Stimulated activated CD4-positive, alpha-beta T cell treated with anti-CD3 and anti-CD28 coated beads, Interleukin-15, amount 100 ng/mL, for 1 hour (primary cell): ENCODE data around the gene PTPRD.

ENCODE experiments used
- DNase-seq, 2 donors: peaks; one replicate each; pipeline ENCODE4 v3.0.0-alpha.2; 2020; ENCODE audit warnings: low read depth in 1 of 2, low spot score in 1 of 2

PTPRD gene

DNA sequence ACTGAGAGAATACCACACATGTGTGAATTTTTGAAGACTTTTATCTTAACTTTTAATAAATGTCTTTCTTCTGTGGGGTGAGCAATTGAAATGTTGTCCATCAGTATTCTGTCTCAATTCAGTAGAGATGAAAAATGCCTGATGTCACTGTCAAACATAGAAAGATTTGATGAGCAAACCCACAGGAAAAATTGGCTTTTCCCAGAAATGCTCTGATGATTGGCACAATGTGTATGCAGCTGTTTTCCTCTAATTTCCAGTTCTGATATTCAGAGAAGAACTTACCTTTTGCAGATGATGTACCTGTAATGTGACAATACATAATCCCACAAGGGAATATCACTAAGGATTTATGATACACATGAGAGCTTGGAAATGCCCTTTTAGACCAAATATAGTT lies 340.0 kb downstream of the PTPRD start:
- DNase-seq: no peak

DNA sequence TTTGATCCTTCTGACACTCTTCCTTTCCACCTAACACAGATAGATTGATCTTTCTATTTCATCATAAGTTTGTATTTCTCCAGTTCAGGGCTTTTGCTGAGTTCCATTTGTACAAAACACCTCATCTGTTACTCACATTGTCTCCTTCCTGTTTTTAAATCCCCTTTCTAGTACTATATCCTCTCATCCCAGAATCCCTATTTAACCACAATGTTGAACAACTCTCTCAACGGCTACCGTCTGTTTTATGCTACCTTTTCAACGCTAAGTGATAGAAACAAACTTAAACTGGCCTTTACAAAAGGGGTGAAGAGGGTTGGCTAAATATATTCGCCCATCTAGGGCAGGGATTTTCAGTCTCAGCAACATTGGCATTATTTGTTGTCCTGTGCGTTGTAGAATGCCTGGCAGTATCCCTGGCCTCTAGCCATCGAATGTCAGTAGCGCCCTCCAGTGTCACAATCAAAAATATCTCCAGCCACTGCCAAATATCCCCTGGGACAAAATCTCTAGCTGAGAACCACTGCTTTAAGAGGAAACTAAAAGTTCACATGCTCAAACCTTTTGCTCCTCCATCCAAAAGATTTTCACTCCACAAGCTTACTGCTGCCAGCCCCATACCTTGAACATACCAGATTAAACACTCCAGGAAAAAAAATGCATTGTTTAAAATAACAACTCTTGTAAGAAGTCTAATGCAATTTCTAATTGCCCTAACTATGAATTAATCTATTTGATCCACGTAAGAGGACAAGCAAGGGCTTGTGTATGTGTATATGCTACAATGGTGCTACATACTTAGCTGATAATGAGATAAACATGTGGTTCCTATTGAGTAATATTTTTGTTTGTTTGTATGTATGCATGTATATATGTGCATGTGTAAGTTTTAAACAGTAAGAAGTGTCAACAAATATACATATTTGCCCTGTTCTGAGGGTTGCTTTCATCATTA lies 344.0 kb downstream of the PTPRD start:
- DNase-seq: no peak

DNA sequence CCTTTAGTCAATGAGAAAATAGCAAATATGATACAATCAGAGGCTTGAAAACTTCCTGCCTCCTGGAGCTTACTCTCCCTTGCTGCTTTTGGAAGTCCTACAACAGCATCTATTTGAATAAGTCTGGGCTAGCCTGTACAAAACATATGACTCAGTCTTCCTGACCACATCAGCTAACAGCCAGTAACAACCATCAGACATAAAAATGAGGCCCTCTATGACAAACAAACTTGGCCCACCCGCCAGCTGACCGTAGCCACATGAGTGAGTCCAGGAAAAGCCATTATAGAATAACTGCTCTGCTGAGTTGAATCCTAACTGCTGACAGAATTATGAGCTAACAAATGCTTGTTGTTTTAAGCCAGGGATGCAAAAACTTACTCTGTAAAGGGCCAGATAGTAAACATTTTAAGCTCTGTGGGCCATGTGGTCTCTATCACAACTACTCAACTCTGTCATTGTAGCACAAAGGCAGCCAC lies 347.6 kb downstream of the PTPRD start:
- no peak for DNase-seq

DNA sequence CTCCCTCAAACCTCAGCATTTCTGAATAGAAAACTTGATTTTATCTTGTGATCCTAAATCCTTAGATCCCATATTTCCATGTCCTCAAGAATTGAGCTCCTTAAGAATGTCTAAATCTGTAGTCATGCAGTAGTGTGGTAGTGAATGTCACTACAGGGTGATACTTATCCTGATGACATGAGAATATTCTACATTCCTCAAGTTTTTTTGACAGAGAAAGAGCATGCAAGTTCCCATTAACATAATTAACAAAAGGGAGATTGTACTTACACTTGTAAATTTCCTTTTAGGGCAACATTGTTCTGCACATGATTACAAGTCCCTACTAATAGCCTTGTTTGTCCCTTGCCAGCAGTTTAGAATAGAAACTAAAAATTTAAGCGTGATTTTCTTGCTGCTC lies 352.3 kb downstream of the PTPRD start:
- no peak for DNase-seq

DNA sequence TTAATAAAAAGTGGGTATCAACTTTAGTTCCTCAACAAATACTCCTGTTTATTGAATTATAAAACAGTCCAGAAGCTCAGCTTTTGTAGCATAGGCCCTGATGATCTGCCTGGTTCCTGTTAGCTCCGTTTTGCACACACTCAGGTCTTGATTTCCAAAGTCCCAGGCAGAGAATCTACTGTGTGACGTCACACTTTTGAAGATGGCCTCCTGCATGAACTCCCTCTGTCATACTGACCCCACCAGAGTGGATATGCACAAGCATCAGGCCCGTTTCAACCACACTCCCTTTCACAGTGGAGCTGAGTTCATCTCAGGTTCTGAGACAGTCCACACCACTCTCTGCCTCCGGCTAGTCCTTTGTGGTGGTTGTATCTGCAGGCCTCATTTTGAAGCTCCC lies 353.1 kb downstream of the PTPRD start:
- no peak for DNase-seq

DNA sequence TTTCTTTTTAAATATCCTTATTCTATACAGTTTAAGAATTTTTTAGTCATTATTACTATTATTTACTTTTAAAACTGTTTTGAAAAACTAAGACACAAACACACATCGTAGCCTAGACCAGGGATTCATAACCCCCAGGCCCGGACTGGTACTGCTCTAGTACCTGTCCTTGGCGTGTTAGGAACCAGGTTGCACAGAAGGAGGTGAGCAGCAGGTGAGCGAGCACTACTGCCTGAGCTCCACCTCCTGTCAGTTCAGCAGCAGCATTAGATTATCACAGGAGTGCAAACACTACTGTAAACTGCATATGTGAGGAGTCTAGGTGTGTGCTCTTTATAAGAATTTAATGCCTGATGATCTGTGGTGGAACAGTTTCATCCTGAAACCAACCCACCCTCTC lies 357.0 kb downstream of the PTPRD start:
- no peak for DNase-seq

DNA sequence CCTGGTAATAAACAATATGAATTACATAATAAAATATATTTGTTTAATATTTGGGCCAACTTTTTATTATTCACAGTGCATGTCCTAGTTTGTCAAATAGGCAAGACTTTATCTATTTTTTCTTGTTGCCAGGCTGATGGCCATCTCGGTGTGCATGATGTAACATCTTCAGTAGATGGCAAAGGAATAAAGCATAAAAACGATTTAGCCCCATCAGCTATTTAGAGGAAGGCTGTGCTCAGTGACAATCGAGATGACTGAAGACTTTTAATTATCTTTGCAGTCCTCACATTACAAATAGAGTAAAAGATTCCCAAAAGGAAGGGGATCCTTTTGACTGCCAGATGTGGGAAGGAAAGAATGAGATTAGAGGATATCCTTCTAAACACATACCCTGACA lies 358.5 kb downstream of the PTPRD start:
- no peak for DNase-seq

DNA sequence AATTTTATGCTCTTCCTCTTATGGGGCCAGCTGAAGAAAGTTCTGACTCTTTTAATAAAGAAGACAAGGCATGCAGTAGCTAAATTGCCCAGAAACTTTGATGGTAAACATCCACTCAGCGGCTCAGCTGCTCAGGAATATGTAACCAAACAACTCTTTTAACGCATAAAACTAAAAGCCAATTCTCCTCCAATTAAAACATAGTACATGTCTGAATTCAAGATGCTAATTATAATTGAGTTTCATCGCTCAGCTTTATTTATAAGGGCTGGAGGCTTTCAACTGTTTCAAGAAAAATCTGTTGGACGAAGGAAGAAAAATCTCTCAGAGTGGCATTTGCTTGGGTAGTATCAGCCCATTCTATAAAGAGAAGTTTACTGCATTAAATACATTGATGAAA lies 359.5 kb downstream of the PTPRD start:
- DNase-seq: no peak

DNA sequence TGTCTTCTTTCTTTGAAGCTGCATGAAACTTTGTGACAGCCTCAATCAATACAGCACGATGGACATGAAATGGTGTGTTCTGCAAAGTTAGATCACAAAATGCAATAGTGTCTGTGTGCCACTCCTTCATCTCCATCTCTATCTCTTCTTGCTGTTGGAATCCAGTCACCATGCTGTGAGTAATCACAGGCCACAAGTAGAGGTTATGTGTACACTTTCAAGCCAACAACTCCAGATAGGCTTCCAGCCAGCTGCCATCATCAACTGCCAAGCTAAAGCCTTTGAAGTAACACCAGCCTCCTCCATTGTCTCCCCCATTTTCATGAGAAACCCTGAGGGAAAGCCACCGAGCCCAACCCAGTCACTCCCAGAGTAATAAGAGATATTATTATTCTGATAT lies 360.6 kb downstream of the PTPRD start:
- no peak for DNase-seq

DNA sequence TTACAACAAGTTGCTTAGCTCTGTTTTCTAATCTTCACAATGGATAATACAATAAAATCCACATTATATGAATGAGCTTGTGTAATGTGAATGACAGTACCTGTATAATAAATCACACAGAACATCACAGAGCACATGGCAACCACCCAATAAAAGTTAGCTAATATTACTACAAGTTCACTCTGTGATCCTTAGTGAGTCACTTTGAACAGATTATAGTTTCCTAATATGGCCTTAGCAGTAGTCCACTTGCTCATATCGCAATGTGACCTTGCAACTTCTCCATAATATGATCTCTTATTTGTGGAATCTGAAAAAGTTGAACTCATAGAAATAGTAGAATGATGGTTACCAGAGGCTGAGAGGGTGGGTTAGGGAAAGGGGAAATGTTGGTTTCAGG lies 361.3 kb downstream of the PTPRD start:
- no peak for DNase-seq

DNA sequence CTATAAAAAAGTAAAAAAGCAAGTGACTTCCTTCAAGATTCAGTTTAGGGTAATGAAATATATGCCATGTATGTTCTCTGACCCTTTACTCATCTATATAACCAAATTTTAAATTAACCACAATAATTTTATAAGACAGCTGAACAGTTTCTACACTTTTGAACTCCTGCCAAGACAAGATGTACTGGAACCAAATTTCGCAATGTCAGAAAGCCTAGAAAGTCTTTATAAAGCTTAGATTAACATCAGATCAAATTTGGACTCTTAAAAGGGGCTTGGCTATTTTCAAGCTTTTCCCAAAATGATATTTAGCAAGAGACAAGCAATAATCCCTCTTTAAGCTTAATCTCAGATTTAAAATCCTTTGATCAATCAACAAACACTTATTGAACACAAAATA lies 362.6 kb downstream of the PTPRD start:
- no peak for DNase-seq

DNA sequence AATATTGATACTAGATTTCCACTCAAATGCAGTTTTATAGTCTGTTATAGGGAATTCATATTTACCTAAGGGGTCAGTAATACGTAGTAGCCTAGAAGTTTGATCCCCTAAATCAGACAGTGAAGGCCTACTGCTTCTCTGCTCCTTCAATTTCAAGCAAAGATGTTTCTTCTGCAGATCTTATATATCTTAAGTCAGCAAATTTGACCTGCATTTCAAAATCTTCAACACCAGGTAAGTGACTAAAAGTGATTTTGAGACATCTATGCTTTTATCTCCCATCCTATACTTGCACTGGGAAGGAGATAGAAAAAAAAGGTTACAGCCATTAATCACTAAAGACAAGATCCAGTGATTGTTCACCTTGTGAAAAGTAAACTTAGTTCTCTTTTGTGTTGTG lies 363.9 kb downstream of the PTPRD start:
- DNase-seq: no peak

DNA sequence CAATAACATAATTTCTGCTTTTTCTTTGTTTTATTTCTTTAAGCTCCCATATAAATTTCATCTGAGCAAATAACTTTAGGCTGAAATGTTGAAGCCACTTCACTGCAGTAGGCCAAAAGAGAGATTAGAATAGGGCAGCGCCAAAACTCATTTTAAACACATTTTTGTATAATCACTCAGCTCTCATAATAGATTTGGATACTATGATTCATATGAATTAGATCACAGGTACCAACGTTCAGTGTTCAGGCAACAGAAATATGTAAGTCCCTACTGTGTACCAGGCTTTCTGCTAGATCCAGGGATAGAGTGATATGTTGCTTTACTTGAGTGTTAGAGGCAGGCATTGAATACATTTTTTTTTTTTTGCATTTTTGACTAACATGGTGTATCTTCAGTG lies 370.5 kb downstream of the PTPRD start:
- no peak for DNase-seq

DNA sequence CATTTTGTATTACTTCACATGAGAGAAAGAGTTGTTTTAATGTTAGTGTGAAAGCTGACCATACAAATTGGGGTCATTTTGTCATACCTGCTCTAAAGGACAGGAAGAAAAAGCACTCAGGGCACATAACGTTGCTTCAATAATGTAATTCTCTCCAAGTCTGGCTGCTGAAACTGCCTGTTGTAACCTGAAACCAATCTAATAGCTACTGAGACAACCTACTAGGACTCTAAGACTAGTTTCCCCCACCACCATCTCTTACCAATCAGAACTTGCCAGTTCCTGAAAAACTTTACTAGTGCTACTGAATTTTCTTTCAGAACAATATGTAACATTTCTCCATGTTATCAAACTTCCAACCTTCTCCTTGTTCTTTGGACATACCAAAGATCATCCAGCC lies 374.7 kb downstream of the PTPRD start:
- no peak for DNase-seq

DNA sequence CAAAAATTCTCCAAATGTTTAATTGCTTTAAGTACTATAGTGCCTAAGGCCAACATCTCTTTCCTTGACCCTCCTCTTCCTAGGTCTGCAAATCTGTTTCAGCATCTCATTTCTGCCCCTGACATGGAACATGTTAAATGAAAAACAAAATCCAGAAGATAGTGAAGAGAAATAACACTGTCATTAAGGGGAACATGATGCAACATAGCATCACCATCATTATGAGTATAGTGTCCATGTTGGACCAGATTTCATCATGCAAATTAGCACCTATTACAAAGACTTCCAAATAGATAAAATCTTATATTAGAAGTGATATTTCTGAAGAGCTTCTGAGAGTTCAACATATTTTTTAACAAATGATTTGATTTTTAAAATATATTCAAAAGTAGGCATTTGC lies 375.2 kb downstream of the PTPRD start:
- no peak for DNase-seq

DNA sequence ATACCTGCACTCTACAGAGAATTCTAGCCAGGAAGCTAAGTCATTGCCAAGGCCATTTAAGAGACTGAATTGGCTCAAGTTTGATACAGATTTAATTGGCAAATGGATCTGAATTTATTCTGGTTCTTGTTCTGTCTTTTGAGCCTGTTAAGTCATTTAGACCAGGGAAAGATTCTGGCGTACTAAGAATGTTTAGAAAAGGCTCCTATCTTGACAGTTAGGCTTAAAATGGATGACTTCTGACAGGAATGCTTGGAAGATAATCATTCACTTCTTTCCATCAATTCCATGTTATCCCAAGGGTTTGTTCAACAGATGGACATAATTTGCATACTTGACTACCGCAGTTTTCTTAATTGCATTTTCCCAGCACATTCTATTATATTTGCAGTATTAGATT lies 376.6 kb downstream of the PTPRD start:
- DNase-seq: no peak

DNA sequence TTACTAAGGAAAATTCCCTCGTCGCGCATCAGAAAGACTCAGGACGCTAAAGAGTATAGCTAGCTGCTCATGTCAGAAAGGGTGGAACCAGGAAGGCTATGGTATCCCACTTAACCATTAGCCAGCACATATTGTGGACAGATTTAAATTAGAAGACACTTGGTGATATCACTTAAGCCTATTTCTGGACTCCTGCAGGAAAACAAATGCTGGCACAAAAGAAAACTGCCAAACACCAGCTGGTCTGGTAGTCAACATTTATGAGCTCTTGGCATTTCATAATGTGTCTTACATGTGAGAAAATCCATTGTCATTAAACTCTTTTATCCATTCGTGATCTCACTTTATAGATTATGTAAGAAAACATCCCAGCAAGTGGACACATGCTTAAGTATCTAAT lies 377.4 kb downstream of the PTPRD start:
- DNase-seq: no peak

DNA sequence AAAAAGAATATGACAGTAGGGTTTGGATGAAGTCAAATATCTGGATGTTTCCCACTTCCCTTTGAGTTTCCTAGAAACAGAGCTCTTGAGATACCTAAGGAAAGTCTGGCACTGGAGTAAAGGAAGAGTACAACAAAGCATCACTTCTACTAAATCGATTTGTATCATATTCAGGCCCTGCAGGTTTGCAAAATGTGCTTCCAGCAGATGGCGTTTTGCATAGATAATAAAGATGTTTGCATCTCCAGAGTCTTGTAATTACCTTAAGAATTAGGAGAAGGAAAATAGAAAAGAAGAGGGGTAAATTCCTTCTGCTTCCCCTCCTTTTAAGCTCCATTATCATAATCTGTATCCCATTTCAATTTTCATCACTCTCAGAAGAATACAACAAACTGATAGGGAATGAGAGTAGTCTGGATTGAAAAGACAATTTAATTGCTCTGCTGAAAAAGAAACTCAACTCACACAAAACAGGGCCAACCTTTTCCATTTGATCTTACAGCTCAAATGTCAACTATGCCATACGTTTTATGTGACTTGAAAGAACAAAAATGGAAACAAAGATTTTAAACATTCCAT lies 380.4 kb downstream of the PTPRD start:
- no peak for DNase-seq

DNA sequence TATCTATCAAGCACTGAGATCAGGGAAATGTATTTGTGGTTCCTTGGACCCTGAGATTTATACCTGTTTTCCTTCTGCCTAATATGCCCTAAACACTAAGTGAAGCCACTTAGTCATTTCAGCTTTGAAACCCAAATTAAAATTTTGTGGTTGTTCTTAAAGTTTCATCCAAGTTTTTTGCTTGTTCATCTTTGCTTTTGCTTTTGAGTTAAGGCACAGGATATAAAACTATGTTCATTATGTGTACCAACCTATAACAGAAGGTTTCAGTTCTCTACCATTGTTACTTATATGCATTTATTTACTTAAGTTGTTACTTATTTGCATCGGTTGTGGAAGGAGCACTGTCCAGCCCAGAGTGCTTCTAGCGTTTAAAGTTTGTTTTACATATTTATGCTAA lies 382.3 kb downstream of the PTPRD start:
- DNase-seq: no peak

DNA sequence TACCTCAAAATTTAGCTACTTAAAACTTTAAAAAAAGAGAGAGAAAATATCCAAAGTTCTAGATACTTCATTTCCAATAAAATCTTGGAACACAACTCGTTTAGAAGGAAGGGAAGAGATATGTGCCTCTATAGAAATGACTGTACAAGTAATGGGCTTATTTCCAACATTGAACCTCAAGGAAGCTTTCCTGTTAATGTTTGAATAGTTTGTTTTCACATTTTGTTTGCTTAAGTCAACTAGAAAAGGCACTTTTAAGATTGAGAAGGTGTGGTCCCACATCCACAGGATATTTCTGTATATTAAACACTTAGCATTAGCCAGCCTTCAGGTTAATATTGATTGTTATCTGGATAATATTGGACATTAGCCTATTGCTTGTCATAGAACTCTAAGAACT lies 384.7 kb downstream of the PTPRD start:
- no peak for DNase-seq

DNA sequence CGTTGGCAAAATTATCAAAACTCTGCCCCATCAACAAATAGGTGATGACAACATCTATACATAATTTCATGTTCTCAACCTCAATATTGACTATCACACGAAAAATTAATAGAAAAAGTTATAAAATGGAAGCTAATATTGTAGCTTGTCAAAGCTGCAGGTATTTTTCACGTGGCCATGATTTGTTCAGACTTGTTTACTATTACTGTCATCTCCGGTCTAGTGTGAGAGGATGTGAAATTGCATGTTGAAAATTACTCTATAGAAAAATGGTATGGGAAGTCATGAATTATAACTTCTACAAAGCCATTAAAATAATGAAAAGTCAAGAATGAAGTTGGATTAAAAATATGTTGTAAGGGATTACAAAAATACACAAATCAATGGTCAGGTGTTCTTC lies 385.8 kb downstream of the PTPRD start:
- no peak for DNase-seq

DNA sequence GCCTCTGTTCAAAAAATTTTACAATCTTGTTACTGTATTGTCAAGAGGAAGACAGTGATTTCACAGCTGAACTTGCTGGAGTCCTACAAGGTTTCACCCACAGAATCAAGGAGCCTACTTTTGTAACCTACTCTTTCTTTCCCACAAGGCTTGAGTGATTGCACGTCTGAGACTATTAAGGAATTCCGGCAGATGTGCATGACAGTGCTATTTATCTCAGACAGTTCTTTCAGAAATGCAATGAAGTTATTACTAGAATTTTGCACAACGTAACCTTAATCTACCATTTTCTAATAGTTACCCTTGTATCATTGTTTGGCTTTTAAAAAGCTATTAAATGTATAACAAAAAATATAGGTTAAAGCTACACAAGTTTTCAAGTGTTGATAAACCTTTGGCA lies 400.1 kb downstream of the PTPRD start:
- no peak for DNase-seq

DNA sequence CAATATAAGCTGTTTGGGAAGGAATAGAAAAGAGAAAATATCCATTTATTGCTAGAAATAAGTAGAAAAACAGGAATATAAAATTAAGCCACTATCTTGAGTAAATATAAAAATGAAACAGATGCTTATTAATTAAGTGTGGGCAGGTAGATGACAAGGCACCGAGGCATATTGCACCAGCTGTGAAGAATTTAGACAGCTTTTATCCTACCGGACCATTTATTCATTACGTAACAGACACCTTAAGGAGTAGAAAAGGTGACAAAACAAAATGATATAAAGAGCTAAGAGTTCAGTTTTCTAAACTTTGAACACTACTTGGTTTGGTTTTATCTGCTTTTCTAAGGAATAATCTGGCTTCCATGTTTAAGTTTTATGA lies 404.1 kb downstream of the PTPRD start:
- DNase-seq: no peak
